Forelimb muscle (tissue), 1 donor: ENCODE results near the gene TMEM44. TPM values are rescaled to one million over a fixed set of nuclear protein-coding genes. Genes with fewer than 3 reads are reported as not detected.

Source experiments
- DNase-seq: peaks from one replicate; pipeline ENCODE4 v3.0.0-alpha.2; 2013; ENCODE audit warnings: low read depth
- polyA plus RNA-seq: library from polyadenylated mRNA; unstranded; fragments of 120-200 nt; gene quantifications from one replicate; pipeline ENCODE4 v1.2.1, GENCODE V29; 2013; ENCODE audit not compliant: insufficient read length

The TMEM44 gene
- polyA plus RNA-seq, 1 donor: 26.7 TPM

DNA sequence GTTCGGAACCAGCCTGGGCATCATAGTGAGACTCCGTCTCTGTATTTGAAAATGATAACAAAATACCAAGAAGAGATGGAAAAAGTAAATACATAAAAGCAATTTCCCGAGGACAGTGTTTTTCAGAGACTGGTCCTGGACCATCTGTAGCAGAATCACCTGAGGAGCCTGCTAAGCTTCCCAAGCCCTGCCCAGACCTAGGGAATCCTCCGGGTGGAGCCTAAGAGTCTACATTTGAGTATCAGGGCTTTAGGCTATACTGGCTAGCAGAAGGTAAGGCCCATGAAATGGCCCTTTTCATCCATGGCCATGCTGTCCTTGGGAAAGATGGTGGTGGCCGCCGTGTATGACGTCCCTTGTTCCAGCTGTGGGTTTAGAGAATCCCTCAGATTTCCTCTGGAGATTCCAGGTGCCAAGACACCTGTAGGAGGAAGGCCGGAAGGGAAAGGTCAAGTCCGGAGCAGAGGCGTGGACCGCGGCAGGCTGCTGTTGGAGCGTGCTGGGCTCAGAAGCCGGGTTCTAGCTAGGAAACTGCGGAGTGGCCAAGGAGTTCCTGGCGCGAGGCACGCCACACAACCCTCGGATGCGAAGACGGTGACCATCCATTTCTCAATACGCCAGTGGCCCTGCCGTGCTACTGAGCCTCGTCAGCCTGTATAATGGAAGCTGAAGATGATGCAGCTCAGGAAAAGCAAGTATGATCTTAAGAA is 50.9 kb downstream of the TMEM44 start:
- DNase-seq: no peak

DNA sequence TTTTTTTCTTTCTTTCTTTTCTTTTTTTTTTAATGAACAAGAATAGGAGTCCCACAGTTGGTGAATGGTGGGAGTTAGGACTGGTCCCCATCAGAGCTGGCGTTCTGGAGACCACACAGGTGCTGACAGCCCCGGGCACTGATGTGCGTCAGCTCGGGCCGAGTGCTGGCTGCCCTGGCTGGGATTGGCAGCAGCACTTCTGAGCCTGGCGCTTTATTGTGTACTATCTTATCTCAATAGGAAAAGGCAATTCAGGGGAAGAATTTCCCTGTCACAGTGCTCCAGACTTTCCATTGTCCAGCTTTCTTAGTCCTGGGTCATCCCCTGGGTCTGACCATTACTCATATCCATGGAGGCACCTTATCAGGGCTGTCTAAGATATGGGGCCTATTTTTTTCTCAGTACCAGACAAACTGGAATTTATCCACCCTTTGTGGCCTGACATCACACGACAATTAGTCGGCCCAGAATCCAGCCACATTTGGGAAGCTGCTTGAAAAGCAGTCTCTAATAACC is 54.1 kb downstream of the TMEM44 start:
- no peak for DNase-seq

DNA sequence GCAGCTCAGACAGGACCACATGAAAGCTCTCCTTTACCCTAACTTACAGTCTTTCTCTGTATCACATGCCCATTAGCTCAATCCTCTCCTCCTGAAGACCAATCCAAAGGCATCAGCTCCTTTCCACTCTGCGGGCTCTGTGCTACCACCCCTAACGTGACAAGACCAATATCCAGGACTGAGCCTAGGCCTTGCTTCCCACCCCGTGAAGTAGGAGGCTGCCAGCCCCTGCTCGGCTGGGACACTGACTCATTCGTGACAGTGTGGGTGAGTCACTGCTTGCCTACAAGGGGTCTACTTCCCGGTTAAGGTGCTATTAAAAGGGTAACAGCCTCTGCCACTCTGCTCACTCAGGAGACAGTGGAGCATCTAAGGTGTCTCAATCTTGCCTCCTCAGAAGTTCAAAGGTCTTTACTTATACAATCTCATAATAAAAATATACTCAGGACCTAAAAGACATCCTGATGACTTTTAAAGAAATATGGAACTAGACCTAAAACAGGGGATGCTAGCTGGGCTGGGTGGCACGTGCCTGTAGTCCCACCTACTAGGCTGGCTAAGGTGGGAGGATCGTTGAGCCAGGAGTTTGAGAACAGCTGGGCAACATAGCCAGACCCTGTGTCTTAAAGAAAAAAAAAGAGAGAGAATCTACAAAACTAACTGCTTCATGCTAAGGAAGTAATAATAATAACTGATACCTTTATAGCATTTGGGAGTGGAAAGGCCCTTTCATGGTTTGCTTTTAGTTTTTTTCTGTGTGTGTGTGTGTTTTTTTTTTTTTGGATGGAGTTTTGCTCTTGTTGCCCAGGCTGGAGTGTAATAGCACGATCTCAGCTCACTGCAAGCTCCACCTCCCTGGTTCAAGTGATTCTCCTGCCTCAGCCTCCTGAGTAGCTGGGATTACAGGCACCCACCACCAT is 55.0 kb downstream of the TMEM44 start:
- DNase-seq: no peak

DNA sequence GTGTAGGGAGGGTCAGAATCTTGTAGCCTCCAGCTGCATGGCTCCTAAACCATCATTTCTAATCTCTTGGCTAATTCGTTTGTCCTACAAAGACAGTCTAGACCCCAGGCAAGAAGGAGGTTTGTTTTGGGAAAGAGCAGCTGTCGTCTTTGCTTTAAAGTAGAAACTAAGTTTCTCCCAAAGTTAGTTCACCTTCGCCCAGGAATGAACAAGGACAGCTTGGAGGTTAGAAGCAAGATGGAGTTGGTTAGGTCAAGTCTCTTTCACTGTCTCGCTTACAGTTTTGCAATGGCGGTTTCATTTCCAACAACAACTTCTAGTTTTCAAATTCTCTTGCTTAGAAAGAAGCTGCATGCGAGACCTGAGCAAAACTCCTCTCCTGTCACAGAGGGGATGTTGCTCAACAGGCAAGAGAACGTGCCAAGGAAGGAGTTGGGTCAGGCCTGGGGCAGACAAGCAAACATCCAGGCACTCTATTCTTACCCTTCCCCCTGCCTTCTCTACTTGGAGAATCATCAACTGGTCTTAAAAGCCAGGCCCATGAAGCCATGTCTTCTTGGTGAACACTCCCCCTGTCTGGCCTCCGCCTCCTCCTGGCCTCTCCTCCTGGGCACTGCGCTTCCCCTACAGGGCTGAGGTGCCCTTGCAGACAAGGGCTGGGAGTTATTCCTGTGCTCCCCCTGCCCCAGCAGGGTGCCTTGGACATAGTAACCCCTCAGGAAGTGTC is 57.6 kb downstream of the TMEM44 start:
- DNase-seq: no peak

DNA sequence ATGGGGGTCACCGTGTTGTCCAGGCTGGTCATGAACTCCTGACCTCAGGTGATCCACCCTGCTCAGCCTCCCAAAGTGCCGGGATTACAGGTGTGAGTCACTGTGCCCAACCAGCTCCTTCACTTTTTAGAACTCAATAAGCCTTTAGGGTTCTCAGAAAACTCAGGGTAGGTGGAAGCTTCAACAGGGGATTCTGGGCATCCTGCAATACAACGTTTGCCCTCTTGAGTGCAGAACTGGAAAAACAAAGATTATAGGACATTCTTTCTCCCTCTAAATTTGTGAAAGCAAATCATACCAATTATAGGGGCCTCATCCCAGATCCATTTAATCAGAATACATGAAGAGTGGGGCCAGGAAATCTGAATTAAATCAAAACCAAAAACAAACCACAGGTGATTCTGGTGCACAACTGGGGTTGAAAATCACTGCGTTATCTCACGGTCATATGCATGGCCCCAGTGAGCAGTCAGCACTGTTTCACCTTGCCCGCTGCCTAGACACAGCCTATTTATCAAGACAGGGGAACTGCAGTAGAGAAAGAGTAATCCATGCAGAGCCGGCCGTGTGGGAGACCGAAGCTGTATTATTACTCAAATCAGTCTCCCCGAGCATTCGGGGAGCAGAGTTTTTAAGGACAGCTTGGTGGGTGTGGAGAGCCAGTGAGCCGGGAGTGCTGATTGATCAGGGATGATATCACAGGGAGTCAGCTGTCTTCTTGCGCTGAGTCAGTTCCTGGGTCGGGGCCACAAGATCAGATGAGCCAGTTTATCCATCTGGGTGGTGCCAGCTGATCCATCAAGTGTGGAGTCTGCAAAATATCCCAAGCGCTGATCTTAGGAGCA is 58.4 kb downstream of the TMEM44 start:
- DNase-seq: no peak

DNA sequence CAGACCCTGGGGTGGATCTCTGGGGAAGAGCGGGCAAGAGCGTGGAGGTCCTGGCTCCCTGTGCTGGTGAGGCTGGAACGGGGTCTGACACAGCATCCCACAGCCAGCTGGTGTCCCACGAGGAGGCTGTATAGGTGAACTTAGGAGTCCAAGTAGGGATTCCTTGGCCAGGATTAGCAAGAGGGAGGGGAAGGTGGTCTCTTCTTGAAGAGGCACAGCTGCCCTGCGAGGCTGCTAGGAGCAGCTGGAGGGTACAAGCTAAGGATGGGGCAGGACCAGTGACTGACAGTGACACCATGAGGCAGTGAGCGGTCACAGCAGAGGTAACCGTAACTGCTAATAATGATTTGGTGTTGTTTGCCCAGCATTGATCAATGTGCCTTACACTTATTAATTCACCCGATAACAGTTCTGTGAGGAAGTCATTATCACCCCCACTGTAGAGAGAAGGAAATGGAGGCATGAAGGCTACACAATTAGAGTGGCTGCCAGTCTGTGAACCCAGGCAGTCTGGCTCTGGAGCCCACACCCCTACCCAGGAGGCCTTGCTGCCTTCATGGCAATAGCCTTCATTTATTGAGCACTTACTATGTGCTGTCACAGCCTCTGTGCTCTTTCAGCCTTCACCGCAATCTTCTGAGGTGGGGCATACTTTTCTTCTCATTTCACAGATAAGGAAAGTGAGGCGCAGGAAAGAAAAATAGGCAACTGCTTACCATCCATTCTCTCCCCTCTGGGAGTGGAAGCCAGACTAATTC is 59.4 kb downstream of the TMEM44 start:
- DNase-seq: no peak

DNA sequence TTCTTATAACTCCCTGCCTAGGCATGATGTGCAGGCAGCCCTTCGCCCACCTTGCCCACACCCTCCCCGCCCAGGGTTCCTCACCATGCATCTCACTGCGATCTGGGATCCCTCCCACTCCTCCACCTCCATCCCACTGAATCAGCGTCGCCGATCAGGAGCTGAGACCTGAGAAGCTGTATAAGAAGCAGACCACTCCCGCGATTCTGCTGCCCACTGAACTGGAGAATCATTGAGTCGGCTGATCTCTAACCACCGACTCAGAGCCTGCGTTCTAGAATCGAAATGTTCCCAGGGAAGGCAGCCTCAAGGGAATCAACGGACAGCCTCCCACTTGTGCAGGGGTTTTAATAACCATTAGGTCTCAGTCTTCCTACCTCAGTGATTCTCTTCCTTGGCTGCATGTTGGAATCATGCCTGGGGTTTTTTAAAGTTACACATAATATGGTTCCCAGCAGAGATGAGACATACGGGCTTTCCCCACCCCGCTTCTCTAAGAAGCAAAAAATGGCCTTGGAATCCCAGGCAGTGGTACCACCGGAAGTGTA is 60.2 kb downstream of the TMEM44 start:
- no peak for DNase-seq

DNA sequence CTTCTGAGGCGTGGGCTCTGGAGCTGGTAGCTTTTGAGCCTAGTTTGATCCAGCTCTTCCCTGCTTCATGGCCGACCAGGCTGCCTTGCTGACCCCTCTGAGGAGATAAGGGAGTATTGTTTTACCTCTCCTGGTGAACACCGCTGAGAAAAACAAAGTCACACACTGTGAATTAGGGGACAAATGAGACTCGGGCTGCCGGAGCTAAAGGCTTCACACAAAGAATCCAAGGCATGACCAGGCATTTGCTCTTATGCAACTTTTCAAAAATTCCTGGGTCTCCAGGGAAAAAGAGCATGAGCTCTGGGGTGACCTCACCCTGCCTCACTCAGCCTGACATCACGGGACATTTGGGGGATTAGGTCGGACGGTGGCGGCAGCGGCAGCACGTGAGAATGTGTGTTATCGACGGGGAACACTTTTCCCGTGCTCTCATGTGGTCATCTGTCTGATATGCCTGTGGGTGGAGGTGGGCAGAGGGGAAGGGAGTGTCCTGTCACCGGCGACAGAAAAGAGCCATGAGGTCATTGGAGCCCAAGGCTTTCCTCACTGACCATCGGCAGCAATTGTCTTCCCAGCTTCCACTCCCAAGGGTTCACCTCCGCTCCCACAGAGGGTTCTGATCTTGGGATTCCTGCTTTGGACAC is 61.0 kb downstream of the TMEM44 start:
- DNase-seq: no peak

DNA sequence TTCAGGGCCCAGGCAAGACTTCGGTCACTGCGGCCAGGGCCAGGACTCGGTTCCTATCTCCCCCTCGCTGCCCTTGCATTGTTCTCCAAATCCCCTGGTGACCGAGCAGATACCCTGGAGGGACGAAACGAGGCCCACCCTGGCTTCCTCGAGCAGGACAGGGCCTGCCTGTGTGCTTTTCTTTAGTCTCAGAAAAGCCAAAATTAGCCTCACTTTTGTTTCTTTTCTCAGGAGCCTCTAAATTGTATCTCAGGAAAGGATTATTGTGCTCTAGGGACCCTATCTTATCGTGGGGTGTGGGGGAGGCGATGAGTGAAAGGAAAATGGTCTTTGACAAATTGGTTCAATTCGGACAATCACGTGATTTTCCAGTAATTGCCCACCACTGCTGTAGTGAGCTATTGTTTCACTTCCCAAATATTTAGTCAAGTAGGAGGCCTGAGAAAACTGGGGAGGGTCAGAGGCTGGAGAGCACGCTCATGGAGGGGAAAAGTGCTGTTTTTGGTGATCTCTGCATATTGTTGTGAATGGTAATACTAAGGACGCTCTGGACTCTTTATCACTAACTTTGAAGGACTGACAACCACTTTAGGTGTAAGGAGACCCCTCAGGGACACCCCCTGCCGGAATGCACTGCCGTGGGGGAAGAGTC is 61.6 kb downstream of the TMEM44 start:
- DNase-seq: no peak

DNA sequence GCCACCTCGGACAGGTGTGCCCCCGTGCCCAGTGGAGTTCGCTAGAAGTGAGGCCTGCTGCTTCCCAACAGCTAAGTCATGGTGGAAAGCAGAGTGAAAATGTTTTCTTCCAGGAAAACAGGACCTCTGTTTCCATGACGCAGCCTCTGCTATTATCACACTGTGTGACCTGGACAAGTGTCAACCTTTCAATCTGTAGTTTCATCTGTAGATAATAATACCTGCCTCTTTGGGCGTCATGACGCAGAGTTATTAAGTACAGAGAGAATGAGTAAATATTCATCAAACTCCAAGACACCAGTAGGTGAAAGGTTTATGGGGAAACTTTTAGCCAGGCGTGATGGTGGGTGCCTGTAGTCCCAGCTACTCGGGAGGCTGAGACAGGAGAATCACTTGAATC is 62.3 kb downstream of the TMEM44 start:
- DNase-seq: no peak

DNA sequence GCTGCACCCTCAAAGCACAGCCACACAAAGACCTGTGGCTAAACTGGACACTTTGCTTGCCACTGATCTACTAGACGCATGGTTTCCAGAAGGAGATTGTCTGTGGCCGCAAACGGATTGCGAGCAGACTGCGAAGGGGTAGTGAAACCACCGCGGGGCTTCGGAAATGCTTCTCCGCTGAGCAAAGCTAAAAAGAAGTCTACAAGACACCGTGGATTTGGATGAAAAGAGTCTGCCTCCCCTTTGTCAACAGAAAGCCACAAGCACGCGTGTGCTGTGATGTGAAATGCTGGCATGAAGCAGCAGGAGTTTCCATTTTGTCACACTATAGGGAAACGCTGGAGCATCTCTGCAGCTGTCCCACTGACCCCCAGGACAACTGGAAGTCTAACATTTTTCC is 63.0 kb downstream of the TMEM44 start:
- DNase-seq: no peak

DNA sequence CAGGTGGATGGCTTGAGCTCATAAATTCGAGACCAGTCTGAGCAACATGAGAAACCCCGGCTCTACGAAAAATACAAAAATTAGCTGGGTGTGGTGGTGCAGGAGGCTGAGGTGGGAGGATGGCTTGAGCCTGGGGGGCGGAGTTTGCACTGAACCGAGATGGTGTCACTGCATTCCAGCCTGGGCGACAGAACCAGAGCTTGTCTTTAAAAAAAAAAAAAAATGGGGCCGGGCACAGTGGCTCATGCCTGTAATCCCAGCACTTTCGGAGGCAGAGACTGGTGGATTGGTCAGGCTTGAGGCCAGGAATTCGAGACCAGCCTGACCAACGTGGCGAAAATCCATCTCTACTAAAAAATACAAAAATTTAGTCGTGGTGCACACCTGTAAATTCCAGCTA is 64.0 kb downstream of the TMEM44 start:
- no peak for DNase-seq

DNA sequence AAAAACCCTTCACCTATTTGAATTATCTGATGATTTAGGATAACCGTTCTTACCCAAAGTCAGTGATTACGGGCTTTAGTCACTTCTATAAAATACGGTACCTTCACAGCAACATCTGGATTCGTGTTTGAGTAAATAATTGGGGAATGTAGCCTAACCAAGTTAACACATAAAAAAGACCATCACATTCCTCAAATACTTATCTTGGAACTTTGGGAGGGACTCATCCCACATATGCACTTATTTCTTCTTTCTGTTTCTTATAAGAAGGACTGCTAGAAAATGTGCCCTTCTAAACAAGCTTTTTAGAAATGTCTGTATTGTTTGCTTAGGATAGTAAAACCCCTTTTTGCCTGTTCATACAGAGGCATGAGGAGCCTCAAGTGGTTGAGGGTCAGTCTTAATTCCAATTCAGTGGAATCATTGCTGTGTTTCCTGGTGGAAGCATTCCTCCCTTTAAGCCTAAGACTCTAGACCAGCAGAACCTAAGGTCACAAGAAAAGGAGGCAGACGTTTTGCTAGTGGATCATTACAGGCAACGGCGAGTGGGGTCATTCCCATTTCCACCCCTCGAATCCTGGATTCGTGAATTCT is 67.5 kb downstream of the TMEM44 start:
- no peak for DNase-seq

DNA sequence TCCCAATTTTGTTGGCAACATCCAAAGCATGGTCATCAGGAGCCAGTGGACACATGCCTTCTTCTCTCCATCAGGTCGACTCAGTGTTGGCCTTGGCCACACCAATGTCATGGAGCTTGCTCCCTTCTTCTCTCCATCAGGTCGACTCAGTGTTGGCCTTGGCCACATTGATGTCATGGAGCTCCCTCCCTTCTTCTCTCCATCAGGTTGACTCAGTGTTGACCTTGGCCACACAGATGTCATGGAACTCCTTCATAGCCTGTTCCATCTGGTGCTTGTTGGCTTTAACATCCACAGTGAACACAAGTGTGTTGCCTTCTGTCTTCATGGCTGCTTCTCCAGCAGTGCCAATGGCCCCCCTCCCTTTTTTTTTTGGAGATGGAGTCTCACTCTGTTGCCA is 70.2 kb downstream of the TMEM44 start:
- DNase-seq: no peak

DNA sequence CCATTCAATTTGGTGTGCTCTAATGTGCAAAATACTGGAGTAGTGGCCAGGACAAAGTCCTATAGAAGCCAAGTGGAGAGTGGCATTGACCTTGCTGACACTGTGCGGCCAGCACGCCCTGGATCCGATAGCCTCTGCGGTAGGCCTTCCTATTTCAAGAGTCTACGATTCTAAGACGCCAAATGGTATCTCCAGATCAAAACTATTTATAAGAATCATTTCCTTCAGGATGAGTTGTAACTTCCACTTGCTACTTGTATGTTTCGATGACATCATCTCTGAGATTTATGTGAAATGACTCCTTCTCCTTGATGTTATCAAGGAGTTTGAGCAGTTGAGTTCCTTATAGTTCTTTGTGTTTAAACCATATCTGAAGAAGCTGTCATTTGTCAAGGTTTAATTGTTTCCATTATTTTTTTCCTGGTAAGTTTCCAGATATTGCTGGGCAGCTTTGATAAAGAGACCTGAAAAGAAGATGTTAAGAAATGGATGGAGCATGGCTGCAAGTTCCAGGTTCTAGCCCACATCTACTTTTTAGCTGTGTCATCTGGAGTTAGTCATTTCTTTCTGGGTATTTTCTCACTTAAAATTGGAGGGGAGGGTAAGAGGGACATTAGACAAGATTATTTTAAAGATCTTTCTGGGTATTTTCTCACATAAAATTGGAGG is 71.8 kb downstream of the TMEM44 start:
- no peak for DNase-seq

DNA sequence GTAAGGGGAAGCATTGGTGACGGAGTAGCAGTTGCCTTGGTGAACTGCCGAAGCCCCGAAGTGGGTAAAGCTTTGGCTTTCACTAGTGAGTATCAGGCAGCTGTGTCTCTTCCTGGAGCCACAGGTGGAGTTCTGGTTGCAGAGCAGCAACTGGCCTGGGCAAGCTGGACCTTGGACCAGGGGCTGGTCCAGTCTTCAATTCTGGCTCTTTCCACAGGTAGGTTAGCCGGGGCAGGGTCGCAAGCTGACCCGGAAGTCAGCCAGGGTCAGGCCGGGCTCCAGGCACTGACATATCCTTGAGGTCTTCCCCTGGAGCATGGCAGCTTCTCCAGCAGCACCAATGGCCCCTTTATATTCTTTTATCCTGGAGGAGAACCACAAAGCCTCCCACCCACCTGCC is 73.2 kb downstream of the TMEM44 start:
- no peak for DNase-seq

DNA sequence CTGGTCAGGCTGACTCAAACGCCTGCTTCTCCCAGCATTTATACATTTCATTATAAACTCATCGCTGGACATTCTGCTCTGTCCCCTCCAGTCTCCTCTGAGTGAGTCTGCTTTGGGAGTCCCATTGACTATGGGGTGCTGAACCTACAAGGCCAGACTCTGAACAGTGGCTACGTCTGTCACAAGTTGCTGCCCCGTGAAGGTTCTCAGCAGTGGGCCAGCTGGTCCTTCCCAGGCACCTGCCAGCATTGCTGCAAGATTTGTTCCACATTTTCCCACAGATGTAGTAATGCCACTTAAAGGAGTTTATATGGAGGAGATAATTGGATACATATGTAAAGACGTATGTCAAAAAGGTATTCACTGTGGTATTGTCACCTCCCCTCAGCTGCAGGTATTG is 73.7 kb downstream of the TMEM44 start:
- no peak for DNase-seq
